Panc1 (cell line): ENCODE results near the gene ATP9A. TPM values are rescaled to one million over a fixed set of nuclear protein-coding genes. Genes with fewer than 3 reads are reported as not detected.

ENCODE experiments used
- ATAC-seq: fragments of 200-7000 bp; cut with Tn5 transposase; 2 replicates; pipeline ENCODE4 v1.9.1; 2020; ENCODE audit warnings: mild to moderate bottlenecking, moderate library complexity
- BruUV-seq: library from RNA; stranded (reverse); fragments of 400-500 nt; replicated peaks from 2 replicates; lab custom pipeline; 2021; lab: Mats Ljungman, UMichigan
- CTCF ChIA-PET: fragments of 300-600 bp; sonication (Branson Sonifier 250); formaldehyde crosslinking; loops from one replicate; lab custom pipeline; 2022; ENCODE audit warnings: antibody characterized with exemption; lab: Charles Lee
- POLR2A ChIA-PET: fragments of 300-600 bp; sonication (Branson Sonifier 250); formaldehyde crosslinking; loops from one replicate; lab custom pipeline; 2022; ENCODE audit warnings: antibody characterized with exemption; lab: Charles Lee
- DNase-seq: peaks from one replicate; pipeline ENCODE4 v3.0.0-alpha.2; 2010; ENCODE audit warnings: low read depth, low spot score
- H3K27ac ChIP-seq: 2 replicates; pipeline ENCODE4 v1.5.1; 2011; ENCODE audit warnings: mild to moderate bottlenecking, low read length, inconsistent platforms
- H3K27me3 ChIP-seq: fragments of 200-500 bp; sonication (Bioruptor generic); 2 replicates; pipeline ENCODE4 v1.6.0; 2014; ENCODE audit warnings: low read length, inconsistent platforms; ENCODE audit not compliant: control insufficient read depth, insufficient read depth
- H3K36me3 ChIP-seq: fragments of 200-500 bp; sonication (Bioruptor generic); 2 replicates; pipeline ENCODE4 v1.5.1; 2014; ENCODE audit warnings: inconsistent platforms, mild to moderate bottlenecking, low read length, moderate library complexity; ENCODE audit not compliant: control insufficient read depth, insufficient read depth
- H3K4me1 ChIP-seq: 2 replicates; pipeline ENCODE4 v1.5.1; 2011; ENCODE audit warnings: inconsistent platforms, mild to moderate bottlenecking, low read length, moderate library complexity; ENCODE audit not compliant: control insufficient read depth, insufficient read depth
- H3K4me3 ChIP-seq, 2 experiments: 2 replicates each; pipeline ENCODE4 v1.5.1; 2011 to 2012; ENCODE audit warnings: low read depth in 2 of 2, low read length in 2 of 2, mild to moderate bottlenecking in 2 of 2, inconsistent platforms in 1 of 2, moderate library complexity in 1 of 2
- H3K9me3 ChIP-seq: fragments of 200-500 bp; sonication (Bioruptor generic); 2 replicates; pipeline ENCODE4 v1.5.1; 2014; ENCODE audit warnings: low read depth, mild to moderate bottlenecking, inconsistent platforms, low read length, moderate library complexity; ENCODE audit not compliant: control insufficient read depth, insufficient read depth
- CTCF ChIP-seq: fragments of 450-650 bp; IDR thresholded peaks from 2 replicates; pipeline ENCODE4 v1.5.1; 2017; ENCODE audit warnings: mild to moderate bottlenecking
- POLR2AphosphoS5 ChIP-seq: IDR thresholded peaks from 2 replicates; pipeline ENCODE4 v1.6.1; 2012; ENCODE audit warnings: mild to moderate bottlenecking, low read depth, low read length, moderate library complexity
- REST ChIP-seq, 2 experiments: IDR thresholded peaks; 2 replicates each; pipeline ENCODE4 v1.6.1; 2011 to 2012; ENCODE audit warnings: low read depth in 2 of 2, control low read depth in 1 of 2, low read length in 1 of 2, mild to moderate bottlenecking in 1 of 2, moderate library complexity in 1 of 2; ENCODE audit not compliant: insufficient read depth in 1 of 2
- SIN3A ChIP-seq: IDR thresholded peaks from 2 replicates; pipeline ENCODE4 v1.6.1; 2012; ENCODE audit warnings: low read depth, mild to moderate bottlenecking, low read length, moderate library complexity, borderline replicate concordance; ENCODE audit not compliant: insufficient read depth
- TCF7L2 ChIP-seq: IDR thresholded peaks from 2 replicates; pipeline ENCODE4 v1.6.1; 2011; ENCODE audit warnings: mild to moderate bottlenecking, low read depth, low read length, inconsistent platforms
- in situ Hi-C: cut with HindIII; loops from 2 replicates; pipeline ENCODE4 v1.10.0; 2016; ENCODE audit warnings: low sequenced_read_pairs, low pct_unique_long_range_greater_than_20kb
- intact Hi-C: fragments of 100-400 bp; cut with micrococcal nuclease; formaldehyde crosslinking; loops from one replicate; pipeline ENCODE4 v1.10.0; 2022; ENCODE audit not compliant: unreplicated experiment
- total RNA-seq: library from RNA; stranded (reverse); gene quantifications from one replicate; pipeline ENCODE4 v1.2.1, GENCODE V29; 2021; ENCODE audit not compliant: unreplicated experiment

Gene ATP9A
- total RNA-seq, 1 experiment from 2014 or later, result 8.7 TPM

GRCh38 chr20:51747182-51747911 lies 20.8 kb downstream of the ATP9A start:
- ChIA-PET POLR2A (interaction anchor here (0.7 kb wide), 1 partner anchor 30 kb away, joined by 9 read pairs; no protein-coding TSS in a partner anchor), CTCF (interaction anchor here (0.7 kb wide), 1 partner anchor 31 kb away, joined by 5 read pairs; no protein-coding TSS in a partner anchor)
- Histone ChIP-seq H3K27me3 (no peaks in the 10 kb centered on the region), H3K27ac (peak overlapping the region; percentile 36; the same call in 1 of the 2 replicates), H3K36me3 (no peaks in the 10 kb centered on the region), H3K9me3 (no peaks in the 10 kb centered on the region), H3K4me3 (no peak overlapping the region), H3K4me1 (peaks cover 52% of the 10 kb centered on the region)
- DNase-seq, result no peak
- no peak for ATAC-seq
- no TSS peak for BruUV-seq
- TF ChIP-seq CTCF (no peak), TCF7L2 (no peak), REST (IDR thresholded peaks at IDR 0.05; ENCODE audit: insufficient read depth in 1 of 2, low read depth in 2 of 2, low read length in 1 of 2) (no peak), SIN3A (no peak), POLR2AphosphoS5 (no peak)
- intact Hi-C loops, result no loop called here
- in situ Hi-C loops, result no loop called here

- intact Hi-C loops (no loop called here), in situ Hi-C loops (no loop called here)
- H3K4me1 ChIP-seq, result peaks cover 44% of the 10 kb centered on the region
- no peak overlapping the region for H3K4me3 ChIP-seq
- H3K27ac ChIP-seq, result no peak overlapping the region
- no TSS peak for BruUV-seq
- TF ChIP-seq TCF7L2, result no peak
- TF ChIP-seq SIN3A, result no peak
- no peak for TF ChIP-seq CTCF
- no peak for TF ChIP-seq REST (IDR thresholded peaks at IDR 0.05; ENCODE audit: insufficient read depth in 1 of 2, low read depth in 2 of 2, low read length in 1 of 2)
- TF ChIP-seq POLR2AphosphoS5, result no peak
- DNase-seq (no peak), ATAC-seq (no peak)
- H3K27me3 ChIP-seq, result no peaks in the 10 kb centered on the region
- CTCF ChIA-PET, result no interaction called here
- POLR2A ChIA-PET, result no interaction called here
- no peaks in the 10 kb centered on the region for H3K36me3 ChIP-seq
- no peaks in the 10 kb centered on the region for H3K9me3 ChIP-seq
Observed at GRCh38 chr20:51745804-51746203, 22.4 kb downstream of the ATP9A start.
